Measurements from ENCODE around the gene SLC9B2.
"Not testable (repeated sequence)": the region's sequence is repeated elsewhere in the genome, so short reads cannot be mapped to it uniquely, and the experiment has no call there.

The SLC9B2 gene

GRCh38 chr4:103018391-103019307, 57.9 kb downstream of the SLC9B2 start:
- no peak for DNase-seq

- no peak for DNase-seq
Observed at GRCh38 chr4:103012551-103012950, 64.0 kb downstream of the SLC9B2 start.

GRCh38 chr4:103012060-103012459, 64.5 kb downstream of the SLC9B2 start:
- no peak for DNase-seq

DNA sequence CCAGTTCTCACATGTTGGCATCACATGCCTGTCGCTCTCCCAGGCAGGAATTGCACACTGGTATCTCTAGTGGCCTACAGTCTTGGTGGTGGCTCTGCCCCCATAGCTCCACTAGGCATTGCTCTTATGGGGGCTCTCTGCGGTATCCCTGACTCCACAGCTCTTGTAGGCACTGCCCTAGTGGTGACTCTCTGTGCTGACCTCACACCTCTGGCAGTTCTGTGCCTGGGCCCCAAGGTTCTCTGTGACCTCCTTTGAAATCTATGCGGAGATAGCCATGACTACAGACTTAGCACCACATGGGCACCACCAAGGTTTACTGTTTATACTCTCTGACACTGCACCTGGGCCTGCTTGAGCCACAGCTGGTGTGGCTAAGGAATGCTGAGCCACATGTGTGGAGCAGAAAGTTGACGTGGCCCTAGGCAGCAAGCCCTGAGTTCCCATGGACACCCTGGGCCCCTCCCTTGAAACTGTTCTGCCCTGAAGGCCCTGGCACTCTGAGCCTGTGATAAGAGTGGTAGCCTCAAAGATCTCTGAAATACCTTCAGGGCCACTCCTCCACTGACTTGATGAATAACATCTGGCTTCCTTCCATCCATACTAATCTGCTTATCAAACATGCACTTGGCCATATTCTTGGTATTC, 65.1 kb downstream of the SLC9B2 start:
- DNase-seq = no peak

DNA sequence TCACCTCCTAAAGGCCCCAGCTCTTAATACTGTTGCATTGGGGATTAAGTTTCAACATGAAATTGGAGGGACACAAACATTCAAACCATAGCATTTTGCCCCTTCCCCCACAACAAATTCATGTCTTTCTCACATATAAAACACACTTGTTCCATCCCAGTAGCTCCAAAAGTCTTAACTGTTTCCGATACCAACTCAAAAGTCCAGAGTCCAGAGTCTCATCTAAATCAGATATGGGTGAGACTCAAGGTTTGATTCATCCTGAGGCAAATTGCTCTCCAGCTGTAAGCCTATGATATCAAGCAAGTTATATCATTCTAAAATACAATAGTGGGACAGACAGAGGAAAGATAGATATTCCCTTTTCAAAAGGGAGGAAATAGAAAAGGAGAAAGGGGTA, 65.8 kb downstream of the SLC9B2 start:
- DNase-seq = no peak

DNA sequence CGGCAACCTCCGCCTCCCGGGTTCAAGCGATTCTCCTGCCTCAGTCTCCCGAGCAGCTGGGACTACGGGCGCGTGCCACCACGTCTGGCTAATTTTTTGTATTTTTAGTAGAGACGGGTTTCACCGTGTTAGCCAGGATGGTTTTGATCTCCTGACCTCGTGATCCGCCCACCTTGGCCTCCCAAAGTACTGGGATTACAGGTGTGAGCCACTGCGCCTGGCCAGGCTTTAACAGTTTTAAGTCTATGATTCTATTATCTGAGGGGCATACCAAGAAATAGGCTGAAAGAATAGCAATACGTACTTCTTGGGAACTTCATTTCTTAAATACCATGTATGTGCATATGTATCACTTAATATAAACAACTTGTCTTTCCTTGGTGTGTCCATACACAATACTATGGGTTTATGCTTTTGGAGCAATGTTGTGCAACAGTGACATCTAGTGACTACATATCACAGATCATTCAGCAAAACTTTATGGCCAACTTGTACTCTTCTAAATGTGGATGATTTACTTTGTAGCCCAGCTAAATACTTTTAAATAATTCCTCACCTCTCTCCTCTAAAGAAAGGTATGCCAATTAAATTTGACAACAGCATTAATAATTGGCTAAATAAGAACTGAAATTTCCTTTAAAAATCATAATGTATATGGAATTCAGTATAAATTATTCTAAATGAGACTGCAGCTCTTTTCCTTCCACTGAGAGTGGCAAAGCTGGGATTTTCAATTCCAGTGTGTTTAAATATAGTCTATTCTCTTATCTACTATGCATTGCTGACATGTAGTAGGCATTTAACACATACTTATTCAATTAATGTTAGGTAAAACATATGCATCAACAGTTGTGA, 67.5 kb downstream of the SLC9B2 start:
- DNase-seq = no peak

GRCh38 chr4:103002551-103002950, 74.0 kb downstream of the SLC9B2 start:
- no peak for DNase-seq

DNA sequence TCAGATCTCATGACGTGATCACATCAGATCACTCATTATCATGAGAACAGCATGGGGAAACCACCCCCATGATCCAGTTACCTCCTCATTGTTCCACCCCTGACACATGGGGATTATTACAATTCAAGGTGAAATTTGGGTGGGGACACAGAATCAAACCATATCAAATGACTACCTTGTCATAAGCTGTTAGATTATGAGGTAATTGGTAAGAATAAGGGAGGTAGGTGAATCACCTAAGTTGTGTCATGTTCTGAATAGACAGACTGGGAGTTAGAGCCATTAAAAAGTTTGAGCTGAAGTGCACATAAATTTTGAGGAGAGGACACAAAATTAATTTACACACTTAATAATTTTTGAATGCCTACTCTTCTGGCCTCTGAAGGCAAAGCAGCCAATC, 81.8 kb downstream of the SLC9B2 start:
- no peak for DNase-seq

- DNase-seq = not testable (repeated sequence)
Observed at GRCh38 chr4:102993985-102994384, 82.6 kb downstream of the SLC9B2 start.

DNA sequence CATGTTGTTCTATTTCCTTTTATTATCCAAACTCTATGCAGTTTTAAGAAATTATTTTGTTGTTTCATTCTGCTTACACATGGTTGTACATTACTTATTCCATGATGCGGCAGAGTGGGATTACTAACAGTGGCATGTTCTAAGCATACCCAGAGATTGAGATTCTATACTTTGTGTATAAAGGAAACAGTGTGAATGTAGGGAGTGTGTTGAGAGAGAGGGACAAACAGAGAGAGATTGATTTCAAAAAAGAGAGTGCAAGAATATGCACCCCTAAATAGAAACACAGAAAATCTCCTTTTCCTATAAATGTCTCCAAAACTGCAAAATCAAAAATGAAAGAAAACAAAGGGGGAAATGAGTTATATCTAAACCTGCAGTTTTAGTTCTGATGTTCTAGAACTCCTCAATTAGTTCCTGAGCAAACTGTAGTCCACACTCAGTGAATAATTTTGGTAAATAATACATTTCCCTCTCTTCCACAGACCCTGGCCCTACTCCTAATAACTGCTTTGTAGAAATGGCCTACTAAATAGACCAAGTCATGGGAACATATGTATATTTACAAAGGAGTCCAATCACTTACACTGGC, 88.0 kb downstream of the SLC9B2 start:
- DNase-seq = no peak

DNA sequence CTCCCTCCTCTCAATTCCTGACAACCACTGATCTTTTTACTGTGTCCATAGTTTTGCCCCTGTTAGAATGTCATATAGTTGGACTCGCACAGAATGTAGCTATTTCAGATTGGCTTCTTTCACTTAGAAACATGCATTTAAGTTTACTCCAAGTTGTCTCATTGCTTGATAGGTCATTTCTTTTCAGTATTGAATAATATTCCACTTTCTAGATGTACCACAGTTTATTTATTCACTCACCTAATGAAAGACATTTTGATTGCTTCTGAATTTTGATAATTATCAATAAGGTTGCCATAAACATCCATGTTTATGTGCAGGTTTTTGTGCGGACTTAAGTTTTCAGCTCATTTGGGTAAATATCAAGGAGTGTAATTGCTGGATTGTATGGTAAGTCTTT, 95.6 kb downstream of the SLC9B2 start:
- no peak for DNase-seq

Measured in stimulated activated CD4-positive, alpha-beta T cell treated with anti-CD3 and anti-CD28 coated beads, Interleukin-12 subunit alpha, Interleukin-12 subunit beta, amount 100 ng/mL, for 4 hours (primary cell).